ENCODE data around the gene IQCF2.
"Not testable (repeated sequence)": the region's sequence is repeated elsewhere in the genome, so short reads cannot be mapped to it uniquely, and the experiment has no call there.

IQCF2 gene

DNA sequence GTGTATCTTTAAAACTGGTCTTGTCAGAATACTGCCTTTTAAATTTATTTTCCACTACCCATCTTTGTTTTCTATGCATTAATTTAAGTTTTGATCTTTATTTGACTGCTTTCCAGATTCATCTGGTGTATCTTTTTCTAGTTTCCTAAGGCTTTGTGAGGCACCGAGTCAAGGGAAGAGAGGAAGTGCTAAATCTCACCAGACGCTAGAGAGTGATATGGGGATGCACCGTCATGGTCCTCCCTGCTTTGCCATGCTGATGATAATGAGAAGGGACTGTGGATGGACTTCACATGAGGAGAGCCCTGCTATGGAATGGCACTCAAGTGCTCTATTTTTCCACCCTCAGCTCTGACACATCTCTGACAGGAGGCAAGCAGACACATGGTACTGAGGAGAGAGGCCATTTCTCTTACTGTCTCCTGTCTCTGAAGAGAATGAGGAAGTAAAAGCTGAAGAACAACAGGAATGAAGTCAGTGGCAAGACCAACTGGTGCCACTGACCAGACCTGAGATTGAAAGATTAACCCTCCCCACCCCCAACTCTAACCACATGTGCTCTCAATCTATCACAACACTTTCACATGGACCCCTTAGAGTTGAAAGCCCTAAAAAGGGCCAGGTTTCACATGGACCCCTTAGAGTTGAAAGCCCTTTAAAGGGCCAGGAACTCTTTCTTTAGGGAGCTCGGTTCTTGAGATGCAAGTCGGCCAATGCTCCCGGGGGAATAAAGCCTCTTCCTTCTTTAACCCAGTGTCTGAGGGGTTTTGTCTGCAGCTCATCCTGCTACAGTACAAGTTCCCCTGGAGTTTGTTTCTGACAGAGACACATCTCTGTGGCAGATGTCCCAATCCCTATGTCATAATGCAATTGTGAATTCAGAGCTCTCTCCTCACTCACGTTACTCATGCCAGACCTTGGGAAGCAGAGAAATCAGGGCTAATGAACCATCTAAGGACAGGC, at the start of gene IQCF2:
Gene IQCF2 (plus strand): TSS at position 913 of the 963 bp plus-strand sequence. CDS start 52 bp downstream, outside the sequence.
- FAIRE-seq = no peak

DNA sequence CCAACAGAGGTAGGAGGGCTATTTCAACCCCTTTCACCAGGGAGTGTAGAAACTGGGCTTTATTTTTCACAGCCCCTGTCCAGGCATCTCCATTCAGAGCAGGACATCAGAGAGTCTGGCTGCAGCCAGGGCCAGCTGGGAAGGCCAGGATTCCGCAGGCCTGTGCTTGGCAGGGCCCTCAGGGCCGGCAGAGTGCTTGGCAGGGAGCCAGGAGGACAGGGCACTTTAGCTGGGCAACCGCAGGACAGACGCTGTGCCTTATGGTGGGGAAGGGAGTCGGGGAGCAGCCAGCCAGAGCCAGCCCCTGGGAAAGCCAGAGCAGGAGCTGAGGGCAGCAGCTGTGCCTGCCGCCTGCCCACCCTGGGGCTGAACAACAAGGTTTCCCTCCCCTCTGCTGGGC, 47.9 kb upstream of the IQCF2 start:
- FAIRE-seq = no peak

DNA sequence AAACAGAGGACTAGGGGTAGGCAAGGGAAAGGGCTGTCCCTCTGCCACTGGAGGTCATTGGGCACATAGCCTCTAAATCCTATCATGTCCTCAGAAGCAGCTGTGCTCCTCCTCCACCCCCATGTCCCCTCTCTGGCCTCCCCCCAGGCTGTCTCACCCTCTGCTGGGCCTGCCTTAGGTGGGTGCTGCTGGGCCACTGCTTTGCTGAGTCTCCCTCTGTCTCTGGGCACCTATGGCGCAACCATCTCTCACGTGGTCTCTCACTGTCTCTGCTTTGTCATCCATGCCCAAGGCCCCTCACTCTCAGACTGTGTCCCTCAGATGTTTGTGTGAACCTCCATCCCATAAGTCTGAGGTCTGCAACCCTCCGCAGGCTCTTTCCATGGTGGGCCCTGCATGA, 47.4 kb upstream of the IQCF2 start:
- FAIRE-seq = no peak

DNA sequence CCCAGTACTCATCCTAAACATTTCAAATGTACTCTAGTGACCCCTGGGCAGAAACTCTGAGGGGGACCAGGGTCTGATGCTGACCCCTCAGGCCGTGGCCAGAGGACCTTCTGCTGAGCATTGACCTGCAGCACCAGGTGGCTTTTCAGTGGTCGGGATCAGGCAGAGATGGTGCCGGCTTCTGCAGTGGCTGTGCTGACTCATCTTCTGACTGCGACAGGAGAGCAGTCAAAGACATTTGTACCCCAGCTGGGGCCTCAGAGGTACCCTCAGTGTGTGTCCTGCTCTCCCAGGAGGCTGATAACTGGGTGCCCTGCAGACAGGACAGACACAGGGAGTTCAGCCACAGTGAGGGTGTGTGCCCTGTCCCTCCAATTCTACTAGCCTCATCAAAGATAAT, 45.8 kb upstream of the IQCF2 start:
- no peak for FAIRE-seq

DNA sequence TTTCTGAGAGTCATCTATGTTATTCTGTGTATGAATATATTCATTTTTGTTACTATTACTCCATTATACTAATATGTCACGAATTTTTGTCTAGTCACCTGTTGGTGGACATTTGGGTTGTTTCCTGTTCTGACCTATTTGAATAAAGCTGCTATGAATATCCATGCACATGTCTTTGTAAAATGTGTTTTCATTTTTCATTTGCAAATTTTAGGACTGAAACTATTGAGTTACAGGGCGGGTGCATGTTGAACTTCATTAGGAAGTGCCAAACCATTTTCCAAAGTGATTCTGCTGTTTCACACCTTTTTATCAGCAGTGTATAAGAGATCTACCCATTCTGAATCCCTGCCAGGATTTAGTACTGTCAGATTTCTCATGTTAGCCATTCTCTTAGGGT, 44.7 kb upstream of the IQCF2 start:
- no peak for FAIRE-seq

DNA sequence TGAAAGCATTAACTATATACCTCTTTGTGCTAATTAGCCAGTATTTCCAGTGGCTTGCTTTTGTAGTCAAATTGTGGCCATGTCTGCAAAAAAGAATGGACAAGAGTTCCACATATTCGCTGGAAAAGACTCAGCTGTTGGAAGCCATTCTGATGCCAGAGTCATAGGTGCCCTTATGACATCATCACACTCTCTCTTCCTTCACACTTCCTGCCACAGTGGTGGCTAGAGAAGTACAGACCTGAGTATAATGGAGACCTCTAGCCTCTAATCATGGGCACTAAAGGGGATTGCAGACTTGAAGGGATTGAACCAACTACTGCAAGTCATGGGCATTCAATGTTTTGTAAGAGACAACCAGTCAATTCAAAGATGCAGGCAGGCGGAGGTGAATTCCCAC, 44.0 kb upstream of the IQCF2 start:
- FAIRE-seq = no peak

DNA sequence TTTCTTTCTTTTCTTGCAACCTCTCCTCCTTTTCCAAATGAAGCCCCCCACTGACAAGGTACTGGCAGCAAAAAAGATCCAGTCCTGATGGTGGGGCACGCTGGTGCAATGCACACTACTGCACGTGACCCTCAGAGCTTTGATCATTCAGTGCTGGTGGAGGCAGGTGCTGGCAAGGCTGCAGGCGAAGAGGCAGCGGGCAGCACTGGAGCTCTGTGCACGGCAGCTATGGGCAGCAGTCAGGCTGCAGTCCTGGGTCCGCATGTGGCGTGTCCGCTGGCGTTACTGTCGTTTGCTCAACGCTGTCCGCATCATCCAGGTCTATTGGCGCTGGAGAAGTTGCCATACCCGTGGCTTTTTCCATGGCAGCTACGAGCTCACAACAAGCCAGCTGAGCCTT, 42.3 kb upstream of the IQCF2 start:
- no peak for FAIRE-seq

DNA sequence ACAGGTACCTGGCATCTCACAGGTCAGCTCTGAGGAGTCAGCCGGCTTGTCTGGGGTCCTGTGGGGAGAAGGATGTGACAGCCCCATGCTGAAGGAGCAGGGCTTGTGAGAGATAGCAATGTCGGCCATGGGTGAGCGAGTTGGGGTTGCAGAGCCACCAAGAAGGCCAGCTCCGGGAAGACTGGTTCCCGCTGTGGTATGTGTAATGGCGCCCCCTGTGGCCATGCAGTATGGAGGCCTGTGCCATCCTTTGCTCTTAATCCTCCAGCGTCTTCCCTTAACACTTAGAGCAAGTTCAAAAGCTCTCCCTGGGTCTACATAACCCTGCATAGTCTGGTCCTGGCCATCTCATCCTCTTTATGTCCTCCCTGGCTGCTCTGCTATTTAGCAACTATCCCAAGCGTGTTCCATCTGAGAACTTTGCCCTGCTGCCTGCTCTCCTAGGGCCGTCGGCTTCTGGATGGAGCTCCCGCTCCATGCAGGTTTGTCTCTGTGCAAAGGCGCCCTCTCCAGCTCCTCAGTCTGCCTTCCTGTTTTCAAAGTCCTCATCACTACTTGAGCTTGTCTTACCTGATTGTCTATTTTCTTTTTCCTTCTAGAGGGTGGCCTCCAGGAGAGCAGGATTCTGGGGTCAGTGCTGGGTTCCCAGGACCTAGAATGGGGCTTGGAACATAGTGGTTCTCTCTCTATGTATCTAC, 41.6 kb upstream of the IQCF2 start:
- no peak for FAIRE-seq

DNA sequence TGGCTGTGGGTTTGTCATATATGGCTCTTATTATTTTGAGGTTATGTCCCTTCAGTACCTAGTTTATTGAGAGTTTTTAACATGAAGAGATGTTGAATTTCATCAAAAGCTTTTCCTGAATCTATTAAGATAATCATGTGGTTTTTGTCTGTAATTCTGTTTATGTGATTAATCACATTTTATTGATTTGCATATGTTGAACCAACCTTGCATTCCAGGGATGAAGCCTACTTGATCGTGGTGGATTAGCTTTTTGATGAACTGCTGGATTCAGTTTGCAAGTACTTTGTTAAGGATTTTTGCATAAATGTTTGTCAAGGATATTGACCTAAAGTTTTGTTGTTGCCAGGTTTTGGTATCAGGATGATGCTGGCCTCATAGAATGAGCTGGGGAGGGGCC, 33.1 kb upstream of the IQCF2 start:
- no peak for FAIRE-seq

DNA sequence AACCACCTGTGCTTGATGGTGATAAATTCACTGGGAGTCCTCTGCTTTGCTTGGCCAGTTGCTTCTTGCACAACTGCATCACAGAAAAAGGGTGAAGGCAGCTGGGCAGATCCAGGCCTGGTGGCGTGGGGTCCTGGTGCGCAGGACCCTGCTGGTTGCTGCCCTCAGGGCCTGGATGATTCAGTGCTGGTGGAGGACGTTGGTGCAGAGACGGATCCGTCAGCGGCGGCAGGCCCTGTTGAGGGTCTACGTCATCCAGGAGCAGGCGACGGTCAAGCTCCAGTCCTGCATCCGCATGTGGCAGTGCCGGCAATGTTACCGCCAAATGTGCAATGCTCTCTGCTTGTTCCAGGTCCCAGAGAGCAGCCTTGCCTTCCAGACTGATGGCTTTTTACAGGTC, 31.1 kb upstream of the IQCF2 start:
- FAIRE-seq = no peak

DNA sequence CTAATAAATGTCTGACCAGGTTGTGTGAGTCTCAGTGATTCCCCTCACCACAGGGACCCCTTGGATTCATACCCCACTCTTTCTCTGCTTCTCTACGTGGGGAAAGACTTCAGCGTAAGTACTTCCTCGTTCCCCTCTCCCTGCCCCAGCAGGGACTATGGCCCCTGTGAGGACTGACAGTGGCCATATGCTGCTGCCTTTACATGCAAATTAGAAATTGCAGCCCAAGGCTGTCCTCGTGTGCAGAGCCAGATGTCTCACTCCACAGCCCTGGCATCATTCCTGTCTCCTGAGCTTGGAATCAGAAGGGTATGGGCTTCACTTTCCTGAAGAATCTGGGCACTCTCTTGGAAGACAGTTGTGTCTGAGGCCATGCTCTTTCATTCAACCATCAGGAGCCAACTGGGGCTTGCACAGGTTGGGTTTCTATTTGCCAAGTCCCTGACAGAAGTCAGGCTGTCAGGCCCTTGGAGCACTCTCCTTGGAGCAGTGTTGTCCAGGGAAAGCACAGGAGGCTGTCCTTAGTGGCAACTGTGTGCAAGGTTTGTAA, 30.5 kb upstream of the IQCF2 start:
- FAIRE-seq = no peak

DNA sequence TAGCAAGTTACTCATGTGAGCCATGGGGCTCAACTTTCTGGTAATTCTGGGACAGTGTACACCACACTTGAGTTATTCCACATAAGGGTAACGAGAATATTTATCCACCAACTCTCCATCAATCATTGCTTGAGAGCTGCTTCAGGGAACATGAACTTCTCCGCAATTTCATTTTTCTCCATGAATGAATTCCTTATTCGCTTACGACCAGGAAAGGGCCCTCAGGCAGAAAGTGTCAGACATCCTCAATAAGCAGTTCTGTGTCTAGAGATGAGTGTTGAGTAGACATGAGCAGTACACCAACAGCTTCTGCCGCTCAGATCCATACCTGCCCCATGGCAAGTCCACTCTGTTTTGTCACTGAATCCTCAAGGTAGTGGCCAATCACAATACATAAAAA, 24.8 kb upstream of the IQCF2 start:
- FAIRE-seq = no peak

DNA sequence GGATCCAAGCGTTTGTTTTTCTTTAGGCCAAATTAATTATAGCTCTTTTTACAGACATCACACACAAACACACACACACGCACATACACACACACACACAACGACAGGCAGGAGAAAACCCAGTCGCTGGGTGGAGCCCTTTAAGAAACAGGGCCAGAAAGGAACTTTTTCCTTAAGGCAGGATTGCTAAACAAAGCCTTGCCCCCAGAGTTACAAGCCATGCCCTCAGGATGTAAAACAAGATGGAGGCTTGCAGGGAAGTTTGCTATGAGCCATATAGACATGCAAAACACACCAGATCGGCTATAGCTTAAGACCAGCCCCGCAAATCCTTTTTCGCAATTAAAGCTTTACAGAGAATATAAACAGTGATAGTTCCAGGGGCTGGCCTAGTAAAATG, 16.3 kb upstream of the IQCF2 start:
- FAIRE-seq = no peak

DNA sequence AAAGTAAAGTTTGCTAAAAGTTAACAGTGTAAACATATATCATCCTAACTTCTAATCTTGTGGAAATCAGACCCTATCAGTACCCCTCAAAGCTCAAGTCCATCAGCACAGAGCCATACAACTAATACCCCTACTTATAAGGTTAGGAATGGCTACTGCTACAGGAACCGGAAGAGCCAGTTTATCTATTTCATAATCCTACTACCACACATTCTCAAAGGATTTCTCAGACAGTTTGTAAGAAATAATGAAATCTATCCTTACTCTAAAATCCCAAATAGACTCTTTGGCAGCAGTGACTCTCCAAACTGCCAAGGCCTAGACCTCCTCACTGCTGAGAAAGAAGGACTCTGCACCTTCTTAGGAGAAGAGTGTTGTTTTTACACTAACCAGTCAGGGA, 6.0 kb upstream of the IQCF2 start:
- not testable (repeated sequence) for FAIRE-seq

DNA sequence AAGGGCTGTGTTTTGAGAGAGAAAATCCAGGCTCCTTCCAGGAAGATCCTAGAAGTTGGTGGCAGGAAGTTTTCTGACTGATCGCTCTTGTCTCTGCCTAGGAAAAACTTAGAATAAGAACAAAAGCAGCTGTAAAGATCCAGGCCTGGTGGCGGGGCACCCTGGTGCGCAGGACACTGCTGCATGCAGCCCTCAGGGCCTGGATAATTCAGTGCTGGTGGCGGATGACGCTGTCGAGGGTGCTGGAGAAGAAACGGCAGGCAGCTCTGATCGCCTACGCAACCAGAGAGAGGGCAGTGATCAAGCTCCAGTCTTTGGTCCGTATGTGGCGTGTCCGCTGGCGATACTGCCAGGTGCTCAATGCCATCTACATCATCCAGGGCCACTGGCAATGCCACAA, 1.5 kb downstream of the IQCF2 start:
- no peak for FAIRE-seq

DNA sequence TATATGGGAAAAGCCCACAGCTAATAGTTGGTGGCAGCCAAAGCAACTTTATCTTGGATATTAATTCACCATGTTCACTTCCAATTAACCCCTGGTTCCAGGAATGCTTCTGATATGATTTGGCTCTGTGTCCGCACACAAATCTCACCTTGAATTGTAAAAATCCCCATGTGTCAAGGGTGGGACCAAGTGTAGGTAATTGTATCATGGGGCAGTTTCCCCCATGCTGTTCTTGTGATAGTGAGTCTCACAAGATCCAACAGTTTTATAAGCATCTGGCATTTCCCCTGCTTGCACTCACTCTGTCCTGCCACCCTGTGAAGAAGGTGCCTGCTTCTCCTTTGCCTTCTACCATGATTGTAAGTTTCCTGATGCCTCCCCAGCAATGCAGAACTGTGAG, 7.5 kb downstream of the IQCF2 start:
- FAIRE-seq = not testable (repeated sequence)

DNA sequence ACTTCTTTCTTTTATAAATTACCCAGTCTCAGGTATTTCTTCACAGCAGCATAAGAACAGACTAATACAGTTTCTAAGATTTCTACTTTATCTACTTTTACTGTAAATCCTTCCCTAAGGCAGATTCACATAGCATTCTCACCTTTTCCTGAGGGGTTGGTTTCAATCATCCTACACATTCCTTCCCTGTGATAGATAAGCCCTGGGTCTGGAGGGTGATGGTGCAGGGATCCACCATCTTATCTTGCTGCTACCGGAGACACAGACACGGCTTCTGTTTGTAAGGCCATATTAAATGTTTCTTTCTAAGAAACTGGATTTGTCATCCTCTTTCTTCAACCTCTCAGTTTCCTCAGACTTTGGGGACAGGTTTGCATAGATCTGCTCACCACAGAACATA, 7.9 kb downstream of the IQCF2 start:
- FAIRE-seq = no peak

DNA sequence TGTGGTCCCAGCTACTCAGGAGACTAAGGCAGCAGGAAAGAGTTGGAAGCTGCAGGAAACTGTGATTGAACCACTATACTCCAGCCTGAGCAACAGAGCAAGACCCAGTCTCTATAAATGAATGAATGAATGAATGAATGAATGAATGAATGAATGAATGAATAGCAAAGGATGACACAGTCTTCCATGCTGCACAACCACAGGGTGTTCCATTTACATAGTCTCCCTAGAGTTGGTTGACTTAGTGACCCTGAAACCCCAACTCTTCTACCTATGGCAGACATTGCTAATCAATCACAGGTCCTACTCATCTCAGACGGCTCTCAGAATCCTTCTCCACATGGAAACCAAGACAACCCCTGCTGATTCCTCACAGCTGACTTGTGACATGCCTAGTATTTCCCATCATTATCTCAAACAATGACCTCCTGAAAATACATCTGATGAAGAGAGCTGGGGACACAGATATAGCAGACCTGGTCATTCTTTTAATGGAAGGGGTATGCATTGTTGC, 11.9 kb downstream of the IQCF2 start:
- FAIRE-seq = no peak

DNA sequence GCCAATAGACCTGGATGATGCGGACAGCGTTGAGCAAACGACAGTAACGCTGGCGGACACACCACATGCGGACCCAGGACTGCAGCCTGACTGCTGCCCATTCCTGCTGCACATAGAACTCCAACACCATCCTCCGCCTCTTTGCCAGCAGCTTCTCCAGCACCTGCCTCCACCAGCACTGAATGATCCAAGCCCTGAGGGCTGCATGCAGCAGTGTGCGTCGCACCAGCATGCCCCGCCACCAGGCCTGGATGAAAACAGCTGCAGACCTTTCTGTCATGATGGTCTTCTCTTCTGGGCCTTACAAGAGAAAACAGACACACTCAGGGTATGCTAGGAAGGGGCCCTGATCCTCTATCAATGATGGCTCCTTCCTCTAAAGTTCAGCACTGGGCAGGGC, 12.5 kb downstream of the IQCF2 start:
- FAIRE-seq = no peak

DNA sequence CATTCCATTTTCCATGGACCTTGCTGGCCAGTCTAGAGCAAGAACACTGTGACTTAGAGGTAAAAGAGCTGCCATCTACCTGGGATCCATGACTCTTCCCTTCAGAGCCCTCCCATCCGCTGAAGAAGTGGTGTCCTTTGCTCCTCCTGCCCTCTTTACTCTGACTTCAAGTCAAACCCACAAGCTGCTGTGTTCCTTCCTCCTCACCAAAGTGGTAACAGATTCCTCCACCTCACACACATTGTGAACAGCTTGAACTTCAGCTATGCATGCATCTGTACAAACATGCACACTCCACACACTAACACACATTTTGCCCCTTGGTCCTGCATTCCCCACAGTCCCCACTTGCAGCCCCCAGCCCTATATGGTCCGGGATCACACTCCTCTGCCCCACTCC, 13.0 kb downstream of the IQCF2 start:
- FAIRE-seq = no peak

DNA sequence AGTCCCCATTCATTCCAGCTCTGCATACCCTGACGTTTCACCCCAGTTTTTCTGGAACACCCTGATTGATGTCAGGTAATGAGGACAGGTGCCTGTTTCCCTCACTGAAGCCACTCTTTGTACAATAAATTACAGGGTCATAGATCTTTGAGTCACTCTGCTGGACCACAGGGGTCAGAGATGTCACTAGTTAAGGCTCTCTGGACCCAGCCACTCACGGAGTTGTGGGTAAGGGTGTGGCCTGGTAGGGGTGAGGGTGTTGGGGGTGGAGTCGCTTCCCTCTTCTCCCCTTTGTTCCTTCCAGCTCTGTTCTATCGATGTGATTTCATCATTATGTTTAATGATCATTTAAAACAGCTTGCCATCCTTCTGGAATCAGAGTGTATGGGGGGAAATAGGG, 13.5 kb downstream of the IQCF2 start:
- no peak for FAIRE-seq

DNA sequence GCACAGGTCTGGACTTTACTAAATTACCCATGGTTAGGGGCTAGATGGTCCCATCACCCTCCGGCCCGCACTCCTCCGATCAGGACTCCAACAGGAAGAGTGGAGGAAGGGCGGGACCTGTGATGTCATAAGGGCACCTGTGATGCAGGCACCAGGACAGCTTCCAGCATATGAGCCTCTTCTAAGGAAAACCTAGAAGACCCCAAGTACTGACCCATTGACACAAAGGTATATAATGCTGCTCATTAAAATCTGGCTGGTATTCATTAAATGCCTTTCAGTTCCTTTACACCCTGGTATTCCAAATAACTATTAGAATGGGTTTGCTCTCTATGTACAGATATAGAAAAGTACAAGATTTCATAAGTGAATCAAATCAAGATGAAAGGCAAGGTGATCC, 14.1 kb downstream of the IQCF2 start, which contains the start of gene IQCF5:
Gene IQCF5 (minus strand): TSS at position 101 of the 400 bp plus-strand sequence. CDS start 70 bp downstream, at position 31.
- FAIRE-seq = no peak

DNA sequence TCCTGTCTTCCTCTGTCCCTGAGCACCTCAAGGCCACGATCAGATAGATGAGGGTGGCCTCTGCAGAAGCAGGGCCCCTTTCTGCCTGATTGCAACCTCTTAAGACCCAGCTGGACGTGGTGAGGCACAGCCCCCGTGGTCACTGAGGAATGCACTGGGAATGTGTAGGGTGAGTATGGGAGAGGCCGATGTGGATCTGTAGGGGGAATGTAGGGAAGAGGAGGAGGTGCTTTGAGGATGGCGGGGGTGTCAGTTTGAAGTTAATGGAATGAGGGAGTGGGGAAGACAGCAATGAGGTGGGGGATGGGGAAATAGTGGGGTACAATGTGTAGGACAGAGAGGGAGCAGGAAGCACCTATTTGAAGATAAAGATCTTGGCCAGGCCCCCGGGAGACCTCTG, 14.8 kb downstream of the IQCF2 start:
- no peak for FAIRE-seq

DNA sequence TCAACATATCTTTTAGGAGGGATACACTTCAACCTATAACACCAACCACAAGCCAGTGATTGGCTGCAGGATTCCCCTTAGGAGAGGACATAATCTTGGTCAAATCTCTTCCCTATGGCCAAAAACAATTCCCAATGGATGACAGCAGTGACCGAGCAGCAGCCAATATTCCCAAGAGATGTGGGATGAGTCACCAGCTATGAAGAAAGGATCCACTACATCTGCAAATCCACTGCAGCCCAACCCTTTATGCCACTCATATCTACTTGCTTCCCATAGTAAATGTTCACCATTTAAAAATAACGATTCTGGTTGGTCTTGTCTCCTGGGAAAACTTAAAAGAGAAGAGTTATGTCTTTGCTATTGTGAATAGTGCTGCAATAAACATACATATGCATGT, 18.5 kb downstream of the IQCF2 start:
- FAIRE-seq = no peak

All from G401.6 (cell line).